Small intestine (tissue), 7 donors: ENCODE data around the gene SETD1A. TPM values are rescaled to one million over a fixed set of nuclear protein-coding genes. Genes with fewer than 3 reads are reported as not detected.

Source experiments
- DNase-seq, 2 donors: peaks; one replicate each; pipeline versions ENCODE4 v3.0.0 to v3.0.0-alpha.2; 2013
- FAIRE-seq: peaks from 2 replicates; lab custom pipeline; 2012; peaks lifted over from hg19 to GRCh38; lab: Jason Lieb, UNC
- H3K27ac ChIP-seq, 3 donors: one replicate each; pipeline ENCODE4 v1.5.1; 2013; ENCODE audit warnings: low read length in 2 of 3, mild to moderate bottlenecking in 2 of 3, control low read depth in 1 of 3, inconsistent platforms in 1 of 3, low read depth in 1 of 3, moderate library complexity in 1 of 3
- H3K27me3 ChIP-seq, 3 donors: one replicate each; pipeline ENCODE4 v1.6.1; 2013; ENCODE audit warnings: low read length in 3 of 3, inconsistent platforms in 1 of 3; ENCODE audit not compliant: control insufficient read depth in 3 of 3, insufficient read depth in 3 of 3
- H3K36me3 ChIP-seq, 3 donors: one replicate each; pipeline ENCODE4 v1.6.1; 2013; ENCODE audit warnings: low read length in 3 of 3, inconsistent platforms in 1 of 3, low read depth in 1 of 3, mild to moderate bottlenecking in 1 of 3, moderate library complexity in 1 of 3; ENCODE audit not compliant: control insufficient read depth in 3 of 3, insufficient read depth in 2 of 3
- H3K4me1 ChIP-seq, 3 donors: one replicate each; pipeline ENCODE4 v1.6.1; 2013; ENCODE audit warnings: low read length in 2 of 3, inconsistent platforms in 1 of 3, low read depth in 1 of 3, mild to moderate bottlenecking in 1 of 3, moderate library complexity in 1 of 3; ENCODE audit not compliant: control insufficient read depth in 3 of 3, insufficient read depth in 2 of 3
- H3K4me3 ChIP-seq, 3 donors: one replicate each; pipeline ENCODE4 v1.5.1; 2013; ENCODE audit warnings: low read length in 3 of 3, control low read depth in 1 of 3, inconsistent platforms in 1 of 3, low read depth in 1 of 3, mild to moderate bottlenecking in 1 of 3, moderate library complexity in 1 of 3
- H3K9me3 ChIP-seq, 2 donors: one replicate each; pipeline ENCODE4 v1.6.1; 2013; ENCODE audit warnings: low read depth in 1 of 2, low read length in 1 of 2; ENCODE audit not compliant: control insufficient read depth in 2 of 2, insufficient read depth in 1 of 2
- WGBS, 3 donors: extraction: QIAGEN DNeasy Blood & Tissue Kit; methylation state at CpG; one replicate each; pipeline ENCODE4 v1.1.7; 2013; 5-methylcytosine and 5-hydroxymethylcytosine counted together
- polyA plus RNA-seq, 4 donors: library from polyadenylated mRNA; stranded (reverse) in 3 of 4; unstranded in 1 of 4; fragments of 200-250 nt in 3 of 4; fragments of 120-200 nt in 1 of 4; gene quantifications; one replicate each; pipeline versions ENCODE4 v1.2.1 to v1.2.3, GENCODE V29; 2013
- donor health status: healthy with polysubstance abuse.
- donor health status: control.
- donor health status: control.
- donor health status: Bipolar disorder and iron deficiency.
- donor health status: healthy.

Gene SETD1A
- polyA plus RNA-seq, 4 donors: 6.9 to 11.4 (median 9.0) TPM

GRCh38 chr16:30921748-30922419 is 35.7 kb upstream of the SETD1A start:
- H3K4me1 ChIP-seq: peaks cover 0 to 6% (median 5%) of the 10 kb centered on the region in 3 donors
- H3K27me3 ChIP-seq: no peaks in the 10 kb centered on the region
- no peaks in the 10 kb centered on the region for H3K9me3 ChIP-seq
- peak overlapping the region; percentile 72 to 98 (median 92) for H3K27ac ChIP-seq
- WGBS, 3 donors: 0% methylated on average over 36 to 37 of the region's 37 CpGs
- peaks cover 0 to 18% (median 0%) of the 10 kb centered on the region in 3 donors for H3K36me3 ChIP-seq
- FAIRE-seq: no peak
- peak overlapping the region in 2 of 3 donors; percentile 58 to 66 for H3K4me3 ChIP-seq
- DNase-seq: peak; percentile 84 to 96

- Histone ChIP-seq H3K4me3 (peak overlapping the region; percentile 43 to 79 (median 66)), H3K27me3 (no peaks in the 10 kb centered on the region), H3K9me3 (no peaks in the 10 kb centered on the region), H3K27ac (peak overlapping the region; percentile 91 to 98 (median 92)), H3K36me3 (peaks cover 0 to 24% (median 0%) of the 10 kb centered on the region in 3 donors), H3K4me1 (peaks cover 0 to 6% (median 5%) of the 10 kb centered on the region in 3 donors)
- peak; percentile 83 for FAIRE-seq
- WGBS, 3 donors: 0 to 1% (median 0%) methylated on average over 42 of the region's 42 CpGs
- DNase-seq: peak; percentile 100
These were observed 35.1 kb upstream of the SETD1A start for GRCh38 chr16:30922420-30922959.

- Histone ChIP-seq H3K4me3 (peak overlapping the region; percentile 74 to 86 (median 79)), H3K4me1 (peaks cover 0 to 6% (median 5%) of the 10 kb centered on the region in 3 donors)
- no peak for FAIRE-seq
These were observed 34.5 kb upstream of the SETD1A start for GRCh38 chr16:30922960-30923535.

DNA sequence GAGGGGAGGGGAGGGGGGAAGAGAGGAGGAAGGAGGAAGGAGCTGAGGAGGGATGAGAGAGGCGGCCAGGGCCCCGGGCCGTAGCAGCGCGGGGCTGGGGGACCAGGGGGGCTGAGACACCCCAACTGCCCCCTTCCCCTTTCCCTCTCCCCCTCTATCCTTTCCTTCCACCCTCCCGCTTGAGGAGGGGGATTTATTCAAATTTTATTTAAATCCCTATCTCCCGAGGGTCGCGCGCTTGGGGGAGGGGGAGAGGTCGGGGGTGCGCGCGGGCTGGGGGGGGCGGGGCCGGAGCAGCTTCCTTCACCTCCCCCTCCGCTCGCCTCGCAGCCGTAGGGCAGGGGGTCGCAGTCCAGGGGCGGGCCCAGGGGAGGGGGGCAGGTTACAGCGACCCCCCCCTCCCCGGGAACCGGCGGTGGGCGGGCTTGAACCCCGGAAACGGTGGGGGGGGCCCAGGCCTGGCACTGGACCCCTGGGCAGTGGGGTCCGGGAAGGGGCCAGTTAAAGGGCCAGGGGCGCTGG is 33.9 kb upstream of the SETD1A start, which contains the start of gene FBXL19:
Gene FBXL19, plus strand, starts transcription at position 19 of the 522 bp plus-strand sequence. CDS start 2,183 bp downstream, outside the sequence.
- 0 to 1% (median 0%) methylated on average over 7 to 31 of the region's 31 CpGs for whole genome bisulfite sequencing, 3 donors
- Histone ChIP-seq H3K4me1 (peaks cover 0 to 6% (median 5%) of the 10 kb centered on the region in 3 donors), H3K27me3 (no peaks in the 10 kb centered on the region), H3K36me3 (peaks cover 0 to 34% (median 0%) of the 10 kb centered on the region in 3 donors), H3K27ac (peak within 1 kb of the TSS; percentile 91 to 98 (median 92)), H3K9me3 (no peaks in the 10 kb centered on the region), H3K4me3 (peak within 1 kb of the TSS; percentile 74 to 86 (median 79))
- DNase-seq: no peak
- FAIRE-seq: no peak

More at GRCh38 chr16:30922960-30923535, 34.5 kb upstream of the SETD1A start:
- H3K27me3 ChIP-seq: no peaks in the 10 kb centered on the region
- WGBS, 3 donors: 0 to 1% (median 0%) methylated on average over 27 to 33 of the region's 33 CpGs
- H3K9me3 ChIP-seq: no peaks in the 10 kb centered on the region
- peak overlapping the region; percentile 91 to 98 (median 92) for H3K27ac ChIP-seq
- H3K36me3 ChIP-seq: peaks cover 0 to 30% (median 0%) of the 10 kb centered on the region in 3 donors
- DNase-seq: peak; percentile 100

GRCh38 chr16:30924076-30924912 is 33.3 kb upstream of the SETD1A start:
- DNase-seq (peak in 1 of 2 donors; percentile 41), FAIRE-seq (no peak)
- peak overlapping the region; percentile 74 to 86 (median 79) for H3K4me3 ChIP-seq
- no peaks in the 10 kb centered on the region for H3K9me3 ChIP-seq
- H3K4me1 ChIP-seq: peaks cover 0 to 6% (median 5%) of the 10 kb centered on the region in 3 donors
- no peaks in the 10 kb centered on the region for H3K27me3 ChIP-seq
- peak overlapping the region in 1 of 3 donors; percentile 72 for H3K27ac ChIP-seq
- WGBS, 3 donors: 3 to 17% (median 12%) methylated on average over 9 to 53 of the region's 53 CpGs
- H3K36me3 ChIP-seq: peaks cover 0 to 40% (median 0%) of the 10 kb centered on the region in 3 donors

DNA sequence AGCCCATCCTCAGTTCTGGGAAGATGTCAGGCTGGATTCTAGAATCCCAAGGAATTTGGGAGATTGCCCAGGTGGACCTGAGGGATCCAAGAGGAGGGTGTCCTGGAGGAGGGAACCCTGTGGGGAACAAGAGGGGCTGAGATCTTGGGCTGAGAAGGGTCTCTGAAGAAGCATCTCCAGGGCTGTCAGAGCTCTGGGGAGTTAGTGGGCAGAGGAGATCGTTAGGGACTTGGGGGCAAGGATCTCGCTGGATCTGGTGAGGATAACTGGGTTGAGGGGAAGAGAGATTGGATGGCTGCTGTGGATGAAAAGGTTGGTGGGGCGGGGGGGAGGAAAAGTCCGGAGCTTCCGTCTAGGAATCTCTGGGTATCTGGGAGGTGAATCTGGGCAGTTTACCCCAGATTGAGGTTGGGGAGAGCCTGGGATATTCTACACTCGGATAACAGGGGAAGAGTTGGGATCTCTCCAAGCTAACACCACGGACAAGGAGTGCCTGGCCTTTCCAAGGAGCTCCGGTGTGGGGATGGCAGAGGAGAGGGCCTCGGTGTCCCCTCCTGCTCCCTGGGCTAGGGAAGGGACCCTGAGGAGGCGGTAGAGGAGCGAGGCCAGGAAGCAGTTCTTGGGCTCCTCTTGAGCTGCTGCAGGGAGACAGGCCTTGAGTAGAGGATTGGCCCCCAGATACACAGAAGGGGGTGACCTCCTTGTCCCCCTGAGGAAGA is 32.5 kb upstream of the SETD1A start:
- H3K36me3 ChIP-seq: peaks cover 0 to 45% (median 3%) of the 10 kb centered on the region in 3 donors
- H3K27ac ChIP-seq: no peak overlapping the region
- WGBS, 3 donors: 74 to 78% (median 75%) methylated on average over 11 of the region's 11 CpGs
- H3K4me3 ChIP-seq: peak overlapping the region in 1 of 3 donors; percentile 86
- peaks cover 0 to 6% (median 5%) of the 10 kb centered on the region in 3 donors for H3K4me1 ChIP-seq
- no peaks in the 10 kb centered on the region for H3K27me3 ChIP-seq
- H3K9me3 ChIP-seq: no peaks in the 10 kb centered on the region
- DNase-seq (no peak), FAIRE-seq (no peak)

DNA sequence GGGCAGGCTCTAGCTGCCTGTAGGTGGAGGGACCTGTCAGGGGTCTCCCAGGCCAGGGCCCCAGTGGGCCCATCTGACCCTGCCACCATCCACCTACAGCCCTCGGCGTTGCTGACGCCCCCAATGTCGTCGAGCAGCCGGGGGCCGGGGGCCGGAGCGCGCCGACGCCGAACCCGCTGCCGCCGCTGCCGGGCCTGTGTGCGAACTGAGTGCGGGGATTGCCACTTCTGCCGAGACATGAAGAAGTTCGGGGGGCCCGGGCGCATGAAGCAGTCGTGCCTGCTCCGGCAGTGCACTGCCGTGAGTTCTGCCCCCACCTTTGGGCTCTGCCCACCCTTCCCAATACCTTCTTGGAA is 31.9 kb upstream of the SETD1A start:
- 93 to 94% (median 93%) methylated on average over 20 to 26 of the region's 26 CpGs for WGBS, 3 donors
- Histone ChIP-seq H3K4me1 (peaks cover 0 to 9% (median 6%) of the 10 kb centered on the region in 3 donors), H3K4me3 (no peak overlapping the region)

More for the DNA sequence above, 31.9 kb upstream of the SETD1A start:
- Histone ChIP-seq H3K9me3 (no peaks in the 10 kb centered on the region), H3K27me3 (no peaks in the 10 kb centered on the region), H3K27ac (no peak overlapping the region), H3K36me3 (peaks cover 0 to 45% (median 6%) of the 10 kb centered on the region in 3 donors)
- FAIRE-seq (no peak), DNase-seq (no peak)
